ENCODE data around the gene MEPCE.

DNA sequence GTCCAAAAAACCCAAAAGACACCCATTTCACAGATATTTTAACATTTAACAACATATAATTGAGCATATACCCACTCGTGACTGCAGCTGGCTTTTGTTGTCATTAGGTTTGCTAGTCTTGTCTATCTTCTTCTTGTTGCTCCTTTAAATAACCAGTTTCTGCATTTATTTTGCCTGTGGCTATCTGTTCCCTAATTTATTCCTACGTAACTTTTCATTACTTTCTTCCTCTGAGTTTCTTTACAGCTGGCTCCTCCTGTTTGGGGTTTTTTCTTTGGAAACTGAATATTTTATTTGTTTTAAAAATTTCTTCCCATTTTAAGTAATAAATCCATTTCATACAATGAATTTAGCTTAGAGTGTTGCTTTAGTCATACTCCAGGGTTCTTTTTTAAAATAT, 41.9 kb upstream of the MEPCE start:
- no peak for TF ChIP-seq CTCF (conservative IDR thresholded peaks at IDR 0.05)
- no peak for TF ChIP-seq ZFX (IDR thresholded peaks at IDR 0.05)
